ENCODE results near the gene DPM2. TPM values are rescaled to one million over a fixed set of nuclear protein-coding genes. Genes with fewer than 3 reads are reported as not detected.

Gene DPM2
- total and polyA plus RNA-seq, 7 donors: 9.7 to 39.6 (median 16.6) TPM

DNA sequence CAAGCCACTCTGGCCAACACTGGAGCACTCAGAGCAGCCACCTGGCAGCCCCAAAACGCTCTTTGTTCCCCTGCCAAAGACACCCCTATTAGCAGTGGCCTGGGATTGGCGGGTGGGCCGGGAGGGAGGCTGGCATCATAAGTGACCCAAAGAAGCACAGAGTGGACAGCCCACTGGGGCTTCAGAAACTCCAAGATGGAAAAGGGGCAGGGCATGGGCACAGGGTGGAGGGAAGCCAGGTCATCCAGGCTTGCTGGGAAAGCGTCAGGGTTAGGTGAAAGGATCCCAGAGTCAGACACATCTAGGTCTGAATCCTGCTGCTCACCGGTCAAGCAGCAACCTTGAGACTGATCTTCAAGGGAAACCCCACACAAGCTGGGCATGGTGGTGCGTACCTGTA lies 28.3 kb upstream of the DPM2 start:
- DNase-seq (no peak), ATAC-seq (peak; percentile 6 to 24 (median 12))
- 38 to 53% (median 41%) methylated on average over 6 of the region's 6 CpGs for WGBS, 3 donors
- Histone ChIP-seq H3K27ac (peak overlapping the region; percentile 85), H3K9me3 (no peaks in the 10 kb centered on the region), H3K27me3 (ENCODE audit: insufficient read depth in 3 of 3, low read length in 2 of 3) (no peaks in the 10 kb centered on the region), H3K4me1 (peaks cover 79% of the 10 kb centered on the region), H3K36me3 (ENCODE audit: insufficient read depth in 1 of 2, low read depth in 1 of 2) (no peaks in the 10 kb centered on the region), H3K4me3 (peak overlapping the region; percentile 7)
- intact Hi-C loops (cut with DNase I): no loop called here
- TF ChIP-seq, protein P1, sequence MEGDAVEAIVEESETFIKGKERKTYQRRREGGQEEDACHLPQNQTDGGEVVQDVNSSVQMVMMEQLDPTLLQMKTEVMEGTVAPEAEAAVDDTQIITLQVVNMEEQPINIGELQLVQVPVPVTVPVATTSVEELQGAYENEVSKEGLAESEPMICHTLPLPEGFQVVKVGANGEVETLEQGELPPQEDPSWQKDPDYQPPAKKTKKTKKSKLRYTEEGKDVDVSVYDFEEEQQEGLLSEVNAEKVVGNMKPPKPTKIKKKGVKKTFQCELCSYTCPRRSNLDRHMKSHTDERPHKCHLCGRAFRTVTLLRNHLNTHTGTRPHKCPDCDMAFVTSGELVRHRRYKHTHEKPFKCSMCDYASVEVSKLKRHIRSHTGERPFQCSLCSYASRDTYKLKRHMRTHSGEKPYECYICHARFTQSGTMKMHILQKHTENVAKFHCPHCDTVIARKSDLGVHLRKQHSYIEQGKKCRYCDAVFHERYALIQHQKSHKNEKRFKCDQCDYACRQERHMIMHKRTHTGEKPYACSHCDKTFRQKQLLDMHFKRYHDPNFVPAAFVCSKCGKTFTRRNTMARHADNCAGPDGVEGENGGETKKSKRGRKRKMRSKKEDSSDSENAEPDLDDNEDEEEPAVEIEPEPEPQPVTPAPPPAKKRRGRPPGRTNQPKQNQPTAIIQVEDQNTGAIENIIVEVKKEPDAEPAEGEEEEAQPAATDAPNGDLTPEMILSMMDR (IDR thresholded peaks at IDR 0.05): no peak

DNA sequence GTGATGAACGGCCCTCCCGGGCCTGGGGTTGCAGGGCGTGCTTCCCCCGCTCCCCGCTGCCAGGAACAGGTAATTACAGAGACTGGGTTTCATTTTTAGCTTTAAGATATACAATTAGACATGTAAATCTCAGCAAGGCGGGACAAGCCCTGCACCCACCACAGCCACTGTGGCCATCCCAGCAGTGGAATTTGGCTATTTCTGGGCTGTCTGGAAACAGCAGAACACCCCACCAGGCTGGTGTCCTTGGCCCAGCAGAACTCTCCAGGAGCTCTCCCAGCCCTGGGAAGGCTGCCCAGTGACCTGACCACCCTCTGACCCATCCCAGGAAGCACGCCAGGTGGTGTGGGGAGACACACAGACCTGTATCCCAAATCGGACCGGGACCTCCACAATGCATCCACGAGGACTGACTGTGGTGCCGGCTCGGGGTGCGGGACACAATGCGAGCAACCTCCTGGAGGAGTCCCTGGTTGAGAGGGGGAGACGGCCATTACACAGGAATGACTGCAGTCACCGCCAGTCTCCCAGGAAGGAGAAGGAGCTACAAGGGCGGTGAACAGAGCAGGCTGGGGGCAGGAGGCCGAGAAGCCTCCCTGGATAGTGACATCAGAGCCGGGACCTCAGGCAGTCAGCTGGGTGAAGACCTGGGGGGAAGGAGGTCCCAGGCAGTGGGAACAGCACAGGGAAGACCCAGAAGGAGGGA lies 25.9 kb upstream of the DPM2 start:
- ATAC-seq: peak in 1 of 4 donors; percentile 1
- Histone ChIP-seq H3K9me3 (no peaks in the 10 kb centered on the region), H3K36me3 (ENCODE audit: insufficient read depth in 1 of 2, low read depth in 1 of 2) (no peaks in the 10 kb centered on the region), H3K4me1 (peaks cover 72% of the 10 kb centered on the region), H3K27me3 (ENCODE audit: insufficient read depth in 3 of 3, low read length in 2 of 3) (no peaks in the 10 kb centered on the region), H3K4me3 (no peak overlapping the region), H3K27ac (peak overlapping the region; percentile 14)
- WGBS, 3 donors: 78 to 85% (median 79%) methylated on average over 19 of the region's 19 CpGs
- intact Hi-C loops (cut with DNase I): no loop called here
- TF ChIP-seq, protein P1 (IDR thresholded peaks at IDR 0.05): no peak
- no peak for DNase-seq

DNA sequence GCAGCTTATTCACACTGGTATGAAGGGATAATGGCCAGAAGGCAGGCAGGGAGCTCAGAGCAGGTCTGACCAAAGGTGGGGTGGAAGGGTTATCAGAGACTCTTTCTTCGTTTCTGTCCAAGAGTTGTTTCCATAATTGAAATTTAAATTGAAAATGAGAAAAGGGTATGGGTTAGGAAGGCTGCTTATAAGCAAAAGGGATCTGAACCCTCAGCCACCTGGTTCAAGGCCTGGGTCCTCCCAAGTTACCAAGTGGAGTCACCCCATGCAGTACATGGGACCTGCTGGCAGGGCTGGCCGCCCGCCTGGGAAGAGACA lies 25.3 kb upstream of the DPM2 start:
- Histone ChIP-seq H3K4me1 (peaks cover 67% of the 10 kb centered on the region), H3K27me3 (ENCODE audit: insufficient read depth in 3 of 3, low read length in 2 of 3) (no peaks in the 10 kb centered on the region), H3K9me3 (no peaks in the 10 kb centered on the region), H3K36me3 (ENCODE audit: insufficient read depth in 1 of 2, low read depth in 1 of 2) (no peaks in the 10 kb centered on the region), H3K27ac (peak overlapping the region; percentile 14), H3K4me3 (no peak overlapping the region)
- DNase-seq: no peak
- 74 to 98% (median 75%) methylated on average over 3 of the region's 3 CpGs for WGBS, 3 donors
- intact Hi-C loops (cut with DNase I): no loop called here
- ATAC-seq: peak in 3 of 4 donors; percentile 33 to 37 (median 34)
- TF ChIP-seq, protein P1 (IDR thresholded peaks at IDR 0.05): no peak

GRCh38 chr9:127962278-127962677 lies 24.6 kb upstream of the DPM2 start:
- Histone ChIP-seq H3K4me3 (no peak overlapping the region), H3K36me3 (ENCODE audit: insufficient read depth in 1 of 2, low read depth in 1 of 2) (no peaks in the 10 kb centered on the region), H3K27me3 (ENCODE audit: insufficient read depth in 3 of 3, low read length in 2 of 3) (no peaks in the 10 kb centered on the region), H3K9me3 (no peaks in the 10 kb centered on the region), H3K27ac (no peak overlapping the region), H3K4me1 (peaks cover 60% of the 10 kb centered on the region)
- WGBS, 3 donors: 64 to 74% (median 64%) methylated on average over 3 of the region's 3 CpGs
- intact Hi-C loops (cut with DNase I): no loop called here
- DNase-seq: no peak
- TF ChIP-seq, protein P1 (IDR thresholded peaks at IDR 0.05): no peak
- no peak for ATAC-seq

Measured in psoas muscle (tissue), 8 donors.